IMR-90 (cell line): ENCODE data around the gene GABPB2. TPM values are rescaled to one million over a fixed set of nuclear protein-coding genes. Genes with fewer than 3 reads are reported as not detected.

Source experiments
- ATAC-seq: fragments of 200-7000 bp; cut with Tn5 transposase; 2 replicates; pipeline ENCODE4 v1.9.1; 2020; ENCODE audit warnings: low read depth, mild to moderate bottlenecking, moderate library complexity
- BruUV-seq: library from RNA; stranded (reverse); fragments of 400-500 nt; replicated peaks from 2 replicates; lab custom pipeline; 2021; lab: Mats Ljungman, UMichigan
- CTCF ChIA-PET: fragments of 300-600 bp; formaldehyde crosslinking; extraction: SDS; loops from one replicate; lab custom pipeline; 2021; ENCODE audit warnings: antibody characterized with exemption; lab: Yijun Ruan, JAX
- POLR2A ChIA-PET: fragments of 300-600 bp; sonication (Branson Sonifier 250); formaldehyde crosslinking; loops from one replicate; lab custom pipeline; 2022; ENCODE audit warnings: antibody characterized with exemption; ENCODE audit not compliant: unreplicated experiment; lab: Charles Lee
- DNase-seq: peaks from one replicate; pipeline ENCODE4 v3.0.0; 2013
- H2AFZ ChIP-seq: replicated peaks from 2 replicates; pipeline ENCODE3; 2013; ENCODE audit warnings: low read length, mild to moderate bottlenecking; ENCODE audit not compliant: poor library complexity
- H2AK5ac ChIP-seq: 2 replicates; pipeline ENCODE4 v1.6.1; 2013; ENCODE audit warnings: low read depth, low read length, inconsistent platforms
- H2AK9ac ChIP-seq: replicated peaks from 2 replicates; pipeline ENCODE3; 2013; ENCODE audit warnings: mild to moderate bottlenecking, low read depth, low read length, moderate library complexity; ENCODE audit not compliant: poor library complexity
- H2BK120ac ChIP-seq: 2 replicates; pipeline ENCODE4 v1.6.1; 2013; ENCODE audit warnings: low read depth, low read length, inconsistent platforms
- H2BK15ac ChIP-seq: 3 replicates; pipeline ENCODE4 v1.6.1; 2013; ENCODE audit warnings: low read depth, low read length, inconsistent platforms
- H2BK20ac ChIP-seq: 2 replicates; pipeline ENCODE4 v1.6.1; 2013; ENCODE audit warnings: low read depth, mild to moderate bottlenecking, inconsistent platforms, low read length, moderate library complexity
- H2BK5ac ChIP-seq: 2 replicates; pipeline ENCODE4 v1.6.1; 2013; ENCODE audit warnings: mild to moderate bottlenecking, low read depth, low read length, inconsistent platforms; ENCODE audit not compliant: poor library complexity, severe bottlenecking
- H3K14ac ChIP-seq: replicated peaks from 2 replicates; pipeline ENCODE4 v1.6.1; 2013; ENCODE audit warnings: low read depth, low read length, inconsistent platforms
- H3K18ac ChIP-seq: 2 replicates; pipeline ENCODE4 v1.6.1; 2013; ENCODE audit warnings: low read depth, low read length, control low read depth
- H3K23ac ChIP-seq: 2 replicates; pipeline ENCODE4 v1.6.1; 2013; ENCODE audit warnings: low read depth, low read length, inconsistent platforms
- H3K27ac ChIP-seq: 2 replicates; pipeline ENCODE4 v1.5.1; 2013; ENCODE audit warnings: mild to moderate bottlenecking, control low read depth, low read length; ENCODE audit not compliant: insufficient read depth
- H3K27me3 ChIP-seq: 2 replicates; pipeline ENCODE4 v1.6.1; 2013; ENCODE audit warnings: low read length; ENCODE audit not compliant: control insufficient read depth, insufficient read depth
- H3K36me3 ChIP-seq: 2 replicates; pipeline ENCODE4 v1.6.1; 2013; ENCODE audit warnings: low read length, mixed read lengths; ENCODE audit not compliant: control insufficient read depth, insufficient read depth
- H3K4ac ChIP-seq: 2 replicates; pipeline ENCODE4 v1.6.1; 2013; ENCODE audit warnings: low read depth, low read length, inconsistent platforms
- H3K4me1 ChIP-seq: 2 replicates; pipeline ENCODE4 v1.6.1; 2013; ENCODE audit warnings: low read length, mixed read lengths; ENCODE audit not compliant: control insufficient read depth, insufficient read depth
- H3K4me2 ChIP-seq: 2 replicates; pipeline ENCODE4 v1.6.1; 2013; ENCODE audit warnings: low read depth, mild to moderate bottlenecking, control low read depth, low read length, moderate library complexity
- H3K4me3 ChIP-seq: 2 replicates; pipeline ENCODE4 v1.5.1; 2013; ENCODE audit warnings: low read depth, mild to moderate bottlenecking, control low read depth, low read length, moderate library complexity; ENCODE audit not compliant: insufficient read depth
- H3K56ac ChIP-seq: 2 replicates; pipeline ENCODE4 v1.6.1; 2013; ENCODE audit warnings: low read length, inconsistent platforms; ENCODE audit not compliant: insufficient read depth; ENCODE audit errors: extremely low read depth
- H3K79me1 ChIP-seq, 2 experiments: 2 replicates each; pipeline ENCODE4 v1.6.1; 2013; ENCODE audit warnings: low read length in 2 of 2, inconsistent platforms in 1 of 2, low read depth in 1 of 2
- H3K9ac ChIP-seq: 2 replicates; pipeline ENCODE4 v1.6.1; 2013; ENCODE audit warnings: low read depth, low read length, control low read depth
- H3K9me1 ChIP-seq: 2 replicates; pipeline ENCODE4 v1.6.1; 2013; ENCODE audit warnings: low read length, inconsistent platforms; ENCODE audit not compliant: insufficient read depth
- H3K9me3 ChIP-seq: 2 replicates; pipeline ENCODE4 v1.6.1; 2013; ENCODE audit warnings: low read length; ENCODE audit not compliant: control insufficient read depth, insufficient read depth
- H4K20me1 ChIP-seq: 2 replicates; pipeline ENCODE4 v1.6.1; 2013; ENCODE audit warnings: low read length, inconsistent platforms; ENCODE audit not compliant: insufficient read depth
- H4K5ac ChIP-seq: 2 replicates; pipeline ENCODE4 v1.6.1; 2013; ENCODE audit warnings: mild to moderate bottlenecking, low read depth, low read length, control low read depth
- H4K8ac ChIP-seq, 2 experiments: 2 replicates each; pipeline ENCODE4 v1.6.1; 2013; ENCODE audit warnings: low read depth in 2 of 2, low read length in 2 of 2, control low read depth in 1 of 2, inconsistent platforms in 1 of 2
- H4K91ac ChIP-seq: 2 replicates; pipeline ENCODE4 v1.6.1; 2013; ENCODE audit warnings: low read depth, low read length, inconsistent platforms; ENCODE audit not compliant: insufficient read depth
- BHLHE40 ChIP-seq: fragments of 150-350 bp; IDR thresholded peaks from 2 replicates; pipeline ENCODE4 v1.6.1; 2016; ENCODE audit warnings: mild to moderate bottlenecking, low read depth, low read length
- CEBPB ChIP-seq: IDR thresholded peaks from 2 replicates; pipeline ENCODE4 v1.6.1; 2012; ENCODE audit warnings: low read depth, low read length, improper control_type of control experiment
- CHD1 ChIP-seq: IDR thresholded peaks from 2 replicates; pipeline ENCODE4 v1.6.1; 2012; ENCODE audit warnings: low read depth, low read length, improper control_type of control experiment
- CTCF ChIP-seq: conservative IDR thresholded peaks from 2 replicates; pipeline ENCODE4 v1.5.1; 2012; ENCODE audit warnings: mild to moderate bottlenecking, low read depth, low read length, improper control_type of control experiment
- ELK1 ChIP-seq: fragments of 150-350 bp; IDR thresholded peaks from 2 replicates; pipeline ENCODE4 v1.6.1; 2016; ENCODE audit warnings: low read depth, mild to moderate bottlenecking, low read length, moderate library complexity, borderline replicate concordance
- FOS ChIP-seq: fragments of 150-350 bp; IDR thresholded peaks from 2 replicates; pipeline ENCODE4 v1.6.1; 2016; ENCODE audit warnings: low read depth, low read length
- MAFK ChIP-seq: IDR thresholded peaks from 2 replicates; pipeline ENCODE4 v1.6.1; 2012; ENCODE audit warnings: low read depth, low read length, improper control_type of control experiment
- MXI1 ChIP-seq: IDR thresholded peaks from 2 replicates; pipeline ENCODE4 v1.6.1; 2012; ENCODE audit warnings: low read depth, mild to moderate bottlenecking, low read length, moderate library complexity, borderline replicate concordance
- NFE2L2 ChIP-seq: fragments of 150-350 bp; IDR thresholded peaks from 2 replicates; pipeline ENCODE4 v1.6.1; 2016; ENCODE audit warnings: low read depth, mild to moderate bottlenecking, low read length
- POLR2A ChIP-seq: IDR thresholded peaks from 2 replicates; pipeline ENCODE4 v1.6.1; 2012; ENCODE audit warnings: mild to moderate bottlenecking, low read depth, low read length
- RAD21 ChIP-seq: IDR thresholded peaks from 2 replicates; pipeline ENCODE4 v1.6.1; 2012; ENCODE audit warnings: low read length, improper control_type of control experiment
- RCOR1 ChIP-seq: IDR thresholded peaks from 2 replicates; pipeline ENCODE4 v1.6.1; 2012; ENCODE audit warnings: mild to moderate bottlenecking, low read length, improper control_type of control experiment; ENCODE audit not compliant: insufficient replicate concordance
- SMC3 ChIP-seq: fragments of 150-350 bp; IDR thresholded peaks from 2 replicates; pipeline ENCODE4 v1.6.1; 2016; ENCODE audit warnings: low read depth, mild to moderate bottlenecking, antibody characterized with exemption, low read length, moderate library complexity
- USF2 ChIP-seq: fragments of 150-350 bp; IDR thresholded peaks from 2 replicates; pipeline ENCODE4 v1.6.1; 2017; ENCODE audit warnings: mild to moderate bottlenecking, antibody characterized with exemption, low read length, low read depth
- WGBS, 2 experiments: methylation state at CpG; one replicate each; pipeline versions ENCODE4 v1.1.5 to v1.1.7; 2013; ENCODE audit warnings: missing lambda C conversion rate in 2 of 2; ENCODE audit not compliant: insufficient read length in 1 of 2; ENCODE audit errors: extremely low coverage in 2 of 2; 5-methylcytosine and 5-hydroxymethylcytosine counted together
- dilution Hi-C: fragments of 300-500 bp; cut with HindIII; formaldehyde crosslinking; loops from one replicate; pipeline ENCODE4 v1.14.3; 2018; ENCODE audit warnings: low sequenced_read_pairs; ENCODE audit not compliant: unreplicated experiment
- in situ Hi-C: fragments of 300-500 bp; cut with MboI; formaldehyde crosslinking; loops from 3 replicates; pipeline ENCODE4 v1.14.3; 2019; ENCODE audit warnings: low sequenced_read_pairs, inconsistent platforms, mixed read lengths
- intact Hi-C: fragments of 100-400 bp; cut with micrococcal nuclease; formaldehyde crosslinking; loops from 2 replicates; pipeline ENCODE4 v1.10.0; 2022
- polyA plus RNA-seq, 3 experiments: library from polyadenylated mRNA; depleted of rRNA; stranded (reverse); fragments of >200 nt; gene quantifications; 2 replicates each; pipeline ENCODE4 v1.2.3, GENCODE V29; 2012; ENCODE audit warnings: low replicate concordance in 1 of 3
- total RNA-seq: library from RNA; depleted of rRNA; stranded (reverse); fragments of >200 nt; gene quantifications from 2 replicates; pipeline ENCODE4 v1.2.3, GENCODE V29; 2012

GABPB2 gene
- total and polyA plus RNA-seq, 2 of the 4 experiments (the other 2 are of a cell fraction) = 7.5 to 12.9 TPM

GRCh38 chr1:151131701-151132334 lies 61.3 kb downstream of the GABPB2 start:
- H3K23ac ChIP-seq = no peak overlapping the region
- intact Hi-C loops = no loop called here
- H4K91ac ChIP-seq = no peak overlapping the region
- no peak overlapping the region for H2AK5ac ChIP-seq
- no peaks in the 10 kb centered on the region for H4K20me1 ChIP-seq
- in situ Hi-C loops = no loop called here
- H3K79me1 ChIP-seq = no peaks in the 10 kb centered on the region
- no TSS peak for BruUV-seq
- CTCF ChIA-PET = no interaction called here
- no peak overlapping the region for H2BK5ac ChIP-seq
- H2BK15ac ChIP-seq = no peak overlapping the region
- no peak for TF ChIP-seq CTCF
- no peak for TF ChIP-seq CEBPB
- no peak for TF ChIP-seq RAD21
- TF ChIP-seq FOS = no peak
- no peak for TF ChIP-seq SMC3
- no peak for TF ChIP-seq CHD1
- no peak for TF ChIP-seq MXI1
- no peak for TF ChIP-seq USF2
- TF ChIP-seq MAFK = no peak
- TF ChIP-seq POLR2A = no peak
- no peak for TF ChIP-seq ELK1
- TF ChIP-seq RCOR1 = no peak
- no peak for TF ChIP-seq NFE2L2
- no peak for TF ChIP-seq BHLHE40
- no peak overlapping the region for H3K9ac ChIP-seq
- no peak overlapping the region for H3K14ac ChIP-seq
- H3K36me3 ChIP-seq = peaks cover 7% of the 10 kb centered on the region; the same call in 1 of the 2 replicates
- 48% methylated on average over 25 of the region's 39 CpGs; no CpG with 5 or more reads in 1 of the 2 experiments for WGBS, 2 experiments
- no peak overlapping the region for H3K27ac ChIP-seq
- H2AK9ac ChIP-seq = no peak overlapping the region
- no peak overlapping the region for H3K18ac ChIP-seq
- no peak overlapping the region for H4K8ac ChIP-seq
- ATAC-seq = 0 out of 2 replicates have a peak, but pooled peaks have one; percentile 12
- no peaks in the 10 kb centered on the region for H3K4me1 ChIP-seq
- H3K4ac ChIP-seq = no peak overlapping the region
- peaks cover 9% of the 10 kb centered on the region for H3K27me3 ChIP-seq
- POLR2A ChIA-PET = interaction anchor here (0.6 kb wide), 1 partner anchor 267 kb away, joined by 5 read pairs; no protein-coding TSS in a partner anchor
- dilution Hi-C loops = no loop called here
- H3K56ac ChIP-seq = no peak overlapping the region
- DNase-seq = no peak
- H2BK20ac ChIP-seq = no peak overlapping the region
- H2BK120ac ChIP-seq = no peak overlapping the region
- no peak overlapping the region for H3K4me2 ChIP-seq
- H4K5ac ChIP-seq = no peak overlapping the region
- no peaks in the 10 kb centered on the region for H3K9me3 ChIP-seq
- no peak overlapping the region for H2AFZ ChIP-seq
- no peak overlapping the region for H3K4me3 ChIP-seq
- H3K9me1 ChIP-seq = no peaks in the 10 kb centered on the region
